ENCODE results near the gene RAB11FIP3.
"Not testable (repeated sequence)": the region's sequence is repeated elsewhere in the genome, so short reads cannot be mapped to it uniquely, and the experiment has no call there.

Gene RAB11FIP3

DNA sequence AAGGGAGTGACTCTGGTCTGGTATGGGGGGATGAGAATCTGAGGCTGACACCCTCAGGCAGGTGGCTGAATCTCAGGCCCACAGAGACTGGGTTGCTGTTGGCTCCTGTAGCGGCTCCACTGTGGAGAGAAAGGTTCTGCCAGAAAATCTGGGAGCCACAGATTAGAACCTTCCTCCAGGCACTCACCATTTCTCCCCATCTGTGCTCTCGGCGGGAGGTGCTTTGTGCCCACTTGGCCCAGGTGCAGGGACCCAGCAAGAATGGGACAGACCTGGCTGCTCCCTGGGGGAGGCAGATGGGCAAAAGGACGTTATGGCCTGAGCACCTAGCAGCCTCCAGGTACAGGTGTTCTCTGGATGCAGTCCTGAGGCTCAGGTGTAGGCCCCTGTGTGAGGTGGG is 20.1 kb downstream of the RAB11FIP3 start:
- H3K4me1 ChIP-seq (ENCODE audit: control insufficient read depth, insufficient read depth, low read length) = no peaks in the 10 kb centered on the region

DNA sequence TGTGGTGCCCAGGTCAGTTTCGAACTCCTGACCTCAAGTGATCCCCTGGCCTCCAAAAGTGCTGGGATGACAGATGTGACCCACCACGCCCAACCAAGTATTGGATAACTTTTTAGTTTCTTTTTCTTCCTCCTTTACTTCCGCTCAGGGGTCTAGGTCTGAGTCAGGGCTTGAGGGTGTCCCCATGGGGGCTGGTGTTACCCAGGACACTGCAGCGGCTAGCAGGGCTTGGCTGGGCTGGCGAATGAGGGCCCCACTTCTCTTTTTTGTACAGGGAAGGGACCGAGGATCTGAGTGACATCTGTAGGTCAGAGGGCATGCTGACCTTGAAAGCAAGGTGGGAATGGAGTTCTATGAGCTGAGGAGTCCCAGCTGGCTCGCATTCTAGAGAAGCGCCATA is 24.9 kb downstream of the RAB11FIP3 start:
- no peaks in the 10 kb centered on the region for H3K4me1 ChIP-seq (ENCODE audit: control insufficient read depth, insufficient read depth, low read length)
- no peaks in the 10 kb centered on the region for H3K36me3 ChIP-seq (ENCODE audit: control insufficient read depth, insufficient read depth, low read length)
- H3K4me3 ChIP-seq (ENCODE audit: low read length) = no peak overlapping the region
- H3K27ac ChIP-seq (ENCODE audit: low read depth, low read length) = no peak overlapping the region
- H3K27me3 ChIP-seq (ENCODE audit: control insufficient read depth, insufficient read depth, low read length) = no peaks in the 10 kb centered on the region
- no peak overlapping the region for H3K9ac ChIP-seq (ENCODE audit: low read length)

More for the DNA sequence above, 20.1 kb downstream of the RAB11FIP3 start:
- H3K4me3 ChIP-seq (ENCODE audit: low read length) = no peak overlapping the region
- no peaks in the 10 kb centered on the region for H3K27me3 ChIP-seq (ENCODE audit: control insufficient read depth, insufficient read depth, low read length)
- H3K9ac ChIP-seq (ENCODE audit: low read length) = no peak overlapping the region
- H3K27ac ChIP-seq (ENCODE audit: low read depth, low read length) = no peak overlapping the region
- no peaks in the 10 kb centered on the region for H3K36me3 ChIP-seq (ENCODE audit: control insufficient read depth, insufficient read depth, low read length)

DNA sequence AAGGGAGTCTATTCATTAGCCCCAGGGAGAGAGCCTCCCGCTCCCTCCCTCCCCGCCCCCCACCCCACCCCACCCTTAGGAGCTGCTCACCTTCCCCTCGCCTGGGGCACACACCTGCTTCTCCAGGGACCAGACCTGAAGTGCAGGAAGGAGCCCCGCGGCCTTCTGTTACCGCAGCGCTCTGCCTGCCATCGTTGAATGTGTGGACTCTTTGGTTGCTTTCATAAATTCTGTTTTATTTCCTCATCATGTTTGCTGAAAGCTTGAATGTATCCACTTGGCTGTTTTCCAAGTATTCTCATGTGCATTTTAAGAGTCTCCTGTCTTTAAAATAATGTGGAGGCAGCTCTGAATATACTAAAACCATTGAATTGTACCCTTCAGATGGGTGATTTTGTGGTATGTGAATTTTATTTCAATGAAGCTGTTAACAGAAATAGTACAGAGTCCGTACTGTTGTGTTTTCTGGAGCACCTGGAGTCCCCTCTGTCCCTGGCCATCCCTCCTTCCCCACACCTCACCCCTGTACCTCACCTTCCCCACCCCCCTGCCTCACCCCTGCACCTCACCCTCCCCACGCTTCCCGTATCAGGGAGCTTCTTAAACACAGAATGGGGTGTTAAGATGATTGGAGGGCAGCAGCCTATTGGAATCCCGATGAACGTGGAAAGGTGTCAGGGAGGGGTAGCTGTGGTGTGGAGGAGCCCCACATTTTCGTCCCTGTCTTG is 25.5 kb downstream of the RAB11FIP3 start:
- H3K9ac ChIP-seq (ENCODE audit: low read length) = no peak overlapping the region
- no peaks in the 10 kb centered on the region for H3K4me1 ChIP-seq (ENCODE audit: control insufficient read depth, insufficient read depth, low read length)
- no peaks in the 10 kb centered on the region for H3K27me3 ChIP-seq (ENCODE audit: control insufficient read depth, insufficient read depth, low read length)
- H3K4me3 ChIP-seq (ENCODE audit: low read length) = no peak overlapping the region
- H3K36me3 ChIP-seq (ENCODE audit: control insufficient read depth, insufficient read depth, low read length) = no peaks in the 10 kb centered on the region
- H3K27ac ChIP-seq (ENCODE audit: low read depth, low read length) = no peak overlapping the region

DNA sequence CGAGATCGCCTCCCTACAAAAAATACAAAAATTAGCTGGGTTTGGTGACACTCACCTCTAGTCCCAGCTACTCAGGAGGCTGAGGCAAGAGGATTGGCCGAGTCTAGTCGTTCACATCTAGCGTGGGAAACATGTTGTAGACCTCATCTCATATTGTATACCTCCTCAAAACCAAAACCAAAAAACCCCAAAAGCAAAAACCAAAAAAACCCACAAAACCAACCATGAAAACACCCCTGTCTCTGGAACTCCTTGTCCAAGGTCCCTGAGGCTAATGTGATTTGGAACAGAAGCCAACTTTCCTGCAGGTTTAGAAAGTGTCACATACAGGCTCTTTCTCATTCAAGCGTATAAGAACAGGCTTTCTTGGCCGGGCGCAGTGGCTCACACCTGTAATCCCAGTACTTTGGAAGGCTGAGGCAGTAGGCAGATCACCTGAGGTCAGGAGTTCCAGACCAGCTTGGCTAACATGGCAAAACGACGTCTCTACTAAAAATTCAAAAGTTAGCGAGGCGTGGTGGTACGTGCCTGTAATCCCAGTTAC is 29.0 kb downstream of the RAB11FIP3 start:
- H3K27ac ChIP-seq (ENCODE audit: low read depth, low read length) = no peak overlapping the region
- no peak overlapping the region for H3K9ac ChIP-seq (ENCODE audit: low read length)
- H3K4me1 ChIP-seq (ENCODE audit: control insufficient read depth, insufficient read depth, low read length) = peaks cover 4% of the 10 kb centered on the region
- H3K4me3 ChIP-seq (ENCODE audit: low read length) = no peak overlapping the region
- no peaks in the 10 kb centered on the region for H3K27me3 ChIP-seq (ENCODE audit: control insufficient read depth, insufficient read depth, low read length)
- no peaks in the 10 kb centered on the region for H3K36me3 ChIP-seq (ENCODE audit: control insufficient read depth, insufficient read depth, low read length)

DNA sequence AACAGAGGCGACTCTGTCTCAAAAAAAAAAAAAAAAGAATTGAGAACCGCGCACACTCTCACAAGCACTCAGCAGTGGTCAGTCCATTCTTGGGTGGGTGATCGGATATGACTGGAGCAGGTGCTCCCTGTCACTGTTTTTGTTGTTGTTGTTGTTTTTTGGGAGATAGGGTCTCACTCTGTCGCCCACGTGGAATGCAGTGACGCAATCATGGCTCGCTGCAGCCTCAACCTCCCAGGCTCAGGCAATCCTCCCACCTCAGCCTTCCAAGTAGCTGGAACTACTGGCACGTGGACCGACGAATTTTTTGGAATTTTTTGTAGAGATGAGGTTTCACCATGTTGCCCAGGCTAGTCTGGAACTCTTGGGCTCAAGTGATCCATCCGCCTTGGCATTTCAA is 30.0 kb downstream of the RAB11FIP3 start:
- no peaks in the 10 kb centered on the region for H3K27me3 ChIP-seq (ENCODE audit: control insufficient read depth, insufficient read depth, low read length)
- no peak overlapping the region for H3K27ac ChIP-seq (ENCODE audit: low read depth, low read length)
- no peaks in the 10 kb centered on the region for H3K36me3 ChIP-seq (ENCODE audit: control insufficient read depth, insufficient read depth, low read length)
- H3K4me1 ChIP-seq (ENCODE audit: control insufficient read depth, insufficient read depth, low read length) = peaks cover 4% of the 10 kb centered on the region
- no peak overlapping the region for H3K4me3 ChIP-seq (ENCODE audit: low read length)
- H3K9ac ChIP-seq (ENCODE audit: low read length) = no peak overlapping the region

DNA sequence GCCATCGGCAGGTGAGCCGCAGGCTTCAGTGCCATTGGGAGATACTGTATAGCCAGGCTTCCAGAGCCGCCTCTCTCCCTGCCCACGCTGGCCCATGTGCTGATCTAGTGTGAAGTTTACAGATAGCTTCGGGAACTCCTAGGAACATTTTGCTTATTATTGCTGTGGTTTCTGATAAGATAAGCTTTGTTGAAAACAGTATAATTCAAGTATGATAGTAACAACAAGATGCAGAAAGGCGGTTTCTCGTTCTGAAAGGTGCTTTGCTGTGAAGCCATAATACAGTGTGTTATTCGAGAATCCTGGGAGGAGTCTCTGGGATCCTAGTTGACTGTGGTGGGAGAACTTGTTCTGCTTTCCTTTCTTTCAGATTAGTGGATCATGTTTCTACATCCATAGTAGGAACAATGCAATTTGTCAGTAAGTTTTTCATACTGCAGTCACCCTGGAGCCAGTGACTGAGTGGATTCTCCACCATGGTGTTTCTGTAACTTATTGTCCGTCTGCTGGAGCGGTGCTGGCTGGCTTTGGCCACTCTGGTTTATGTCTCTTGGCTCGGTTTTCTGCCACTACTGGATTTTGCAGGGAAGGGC is 31.5 kb downstream of the RAB11FIP3 start:
- no peaks in the 10 kb centered on the region for H3K27me3 ChIP-seq (ENCODE audit: control insufficient read depth, insufficient read depth, low read length)
- peak overlapping the region; percentile 16 for H3K27ac ChIP-seq (ENCODE audit: low read depth, low read length)
- peaks cover 4% of the 10 kb centered on the region for H3K4me1 ChIP-seq (ENCODE audit: control insufficient read depth, insufficient read depth, low read length)
- H3K36me3 ChIP-seq (ENCODE audit: control insufficient read depth, insufficient read depth, low read length) = no peaks in the 10 kb centered on the region
- no peak overlapping the region for H3K4me3 ChIP-seq (ENCODE audit: low read length)
- no peak overlapping the region for H3K9ac ChIP-seq (ENCODE audit: low read length)

DNA sequence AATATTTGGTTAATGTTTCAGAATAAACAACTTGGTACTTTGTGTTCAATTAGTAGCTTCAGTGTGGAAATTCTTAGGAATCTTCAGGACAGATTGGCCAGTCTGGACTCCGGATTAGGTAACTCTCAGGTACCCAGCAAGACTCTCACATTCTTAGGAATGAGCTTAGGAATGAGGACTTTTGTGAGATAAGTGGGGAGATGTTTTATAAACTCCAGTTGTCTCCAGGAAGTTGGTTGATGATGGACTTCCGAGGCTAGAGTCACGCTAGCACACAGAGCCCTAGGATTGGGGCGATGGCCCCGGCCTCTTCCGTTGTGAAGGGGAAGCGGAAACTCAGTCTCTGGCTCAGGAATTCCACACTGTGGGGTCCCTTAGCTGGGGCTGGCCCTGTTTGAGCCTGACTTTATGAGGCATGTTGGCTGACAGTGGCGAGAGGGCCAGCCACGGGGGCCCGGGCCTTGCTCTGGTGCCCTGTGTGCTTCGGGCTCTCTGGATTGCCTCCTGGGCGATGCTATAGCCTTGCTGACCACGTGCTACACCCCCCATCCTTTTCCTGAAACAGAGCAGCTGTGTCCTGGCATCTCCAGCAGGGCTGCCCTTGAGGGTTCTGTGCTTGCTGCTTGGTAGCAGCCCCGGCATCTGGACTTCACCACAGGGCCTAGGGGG is 32.4 kb downstream of the RAB11FIP3 start:
- H3K27me3 ChIP-seq (ENCODE audit: control insufficient read depth, insufficient read depth, low read length) = no peaks in the 10 kb centered on the region
- no peak overlapping the region for H3K4me3 ChIP-seq (ENCODE audit: low read length)
- no peaks in the 10 kb centered on the region for H3K36me3 ChIP-seq (ENCODE audit: control insufficient read depth, insufficient read depth, low read length)
- H3K27ac ChIP-seq (ENCODE audit: low read depth, low read length) = no peak overlapping the region
- H3K9ac ChIP-seq (ENCODE audit: low read length) = no peak overlapping the region
- peaks cover 4% of the 10 kb centered on the region for H3K4me1 ChIP-seq (ENCODE audit: control insufficient read depth, insufficient read depth, low read length)

DNA sequence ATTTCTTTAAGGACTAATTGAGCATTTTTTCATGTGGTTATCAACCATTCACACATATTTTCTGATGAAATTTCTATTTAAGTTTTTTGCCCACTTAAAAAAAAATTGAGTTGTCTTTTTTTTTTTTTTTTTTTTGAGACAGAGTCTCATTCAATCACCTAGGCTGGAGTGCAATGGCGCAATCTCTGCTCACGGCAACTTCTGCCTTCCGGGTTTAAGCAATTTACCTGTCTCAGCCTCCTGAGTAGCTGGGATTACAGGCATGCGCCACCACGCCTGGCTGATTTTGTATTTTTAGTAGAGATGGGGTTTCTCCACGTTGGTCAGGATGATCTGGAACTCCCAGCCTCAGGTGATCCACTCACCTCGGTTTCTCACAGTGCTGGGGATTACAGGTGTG is 34.3 kb downstream of the RAB11FIP3 start:
- no peaks in the 10 kb centered on the region for H3K27me3 ChIP-seq (ENCODE audit: control insufficient read depth, insufficient read depth, low read length)
- H3K27ac ChIP-seq (ENCODE audit: low read depth, low read length) = no peak overlapping the region
- no peak overlapping the region for H3K4me3 ChIP-seq (ENCODE audit: low read length)
- no peak overlapping the region for H3K9ac ChIP-seq (ENCODE audit: low read length)
- H3K36me3 ChIP-seq (ENCODE audit: control insufficient read depth, insufficient read depth, low read length) = no peaks in the 10 kb centered on the region
- peaks cover 4% of the 10 kb centered on the region for H3K4me1 ChIP-seq (ENCODE audit: control insufficient read depth, insufficient read depth, low read length)

DNA sequence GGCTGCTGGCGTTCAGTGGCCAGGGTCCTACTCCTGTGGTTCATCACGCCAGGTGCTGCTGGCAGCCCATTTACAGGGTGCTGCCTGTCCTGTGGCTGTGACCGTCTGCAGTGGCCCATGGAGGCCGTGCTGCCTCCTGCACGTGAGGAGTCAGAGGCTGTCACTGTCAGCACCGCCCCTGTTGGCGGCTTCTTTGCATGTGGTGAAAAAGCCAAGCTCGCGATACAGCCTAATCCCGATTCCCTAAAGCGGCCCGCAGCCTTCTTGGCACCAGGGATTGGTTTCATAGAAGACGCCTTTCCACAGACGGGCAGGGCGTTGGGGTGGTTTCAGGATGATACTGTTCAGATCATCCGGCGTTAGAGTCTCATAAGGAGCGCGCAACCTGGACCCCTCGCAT is 35.3 kb downstream of the RAB11FIP3 start:
- Histone ChIP-seq H3K27me3 (ENCODE audit: control insufficient read depth, insufficient read depth, low read length) (no peaks in the 10 kb centered on the region), H3K36me3 (ENCODE audit: control insufficient read depth, insufficient read depth, low read length) (no peaks in the 10 kb centered on the region), H3K4me3 (ENCODE audit: low read length) (no peak overlapping the region), H3K4me1 (ENCODE audit: control insufficient read depth, insufficient read depth, low read length) (peaks cover 4% of the 10 kb centered on the region), H3K27ac (ENCODE audit: low read depth, low read length) (no peak overlapping the region), H3K9ac (ENCODE audit: low read length) (no peak overlapping the region)

DNA sequence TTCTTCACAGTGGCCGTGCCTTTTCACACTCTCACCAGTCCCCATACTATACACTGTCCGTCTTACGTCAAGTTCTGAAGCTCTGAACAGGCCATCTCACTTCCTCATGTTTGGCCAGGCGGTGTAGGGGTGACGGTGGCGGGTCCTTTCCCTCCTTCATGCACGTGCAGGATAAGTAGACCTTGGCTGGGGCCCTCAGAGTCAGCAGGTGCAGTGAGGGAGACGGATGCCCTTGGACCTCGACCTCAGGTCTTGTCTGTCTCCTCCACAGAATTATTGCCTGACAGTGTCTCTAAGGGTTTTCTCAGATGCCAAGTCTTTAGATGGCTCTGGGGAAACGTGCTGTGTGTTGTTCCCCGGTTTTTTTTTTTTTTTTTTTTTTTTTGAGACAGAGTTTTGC is 37.6 kb downstream of the RAB11FIP3 start:
- no peaks in the 10 kb centered on the region for H3K4me1 ChIP-seq (ENCODE audit: control insufficient read depth, insufficient read depth, low read length)
- H3K4me3 ChIP-seq (ENCODE audit: low read length) = no peak overlapping the region
- no peaks in the 10 kb centered on the region for H3K27me3 ChIP-seq (ENCODE audit: control insufficient read depth, insufficient read depth, low read length)
- no peaks in the 10 kb centered on the region for H3K36me3 ChIP-seq (ENCODE audit: control insufficient read depth, insufficient read depth, low read length)
- no peak overlapping the region for H3K9ac ChIP-seq (ENCODE audit: low read length)
- no peak overlapping the region for H3K27ac ChIP-seq (ENCODE audit: low read depth, low read length)

DNA sequence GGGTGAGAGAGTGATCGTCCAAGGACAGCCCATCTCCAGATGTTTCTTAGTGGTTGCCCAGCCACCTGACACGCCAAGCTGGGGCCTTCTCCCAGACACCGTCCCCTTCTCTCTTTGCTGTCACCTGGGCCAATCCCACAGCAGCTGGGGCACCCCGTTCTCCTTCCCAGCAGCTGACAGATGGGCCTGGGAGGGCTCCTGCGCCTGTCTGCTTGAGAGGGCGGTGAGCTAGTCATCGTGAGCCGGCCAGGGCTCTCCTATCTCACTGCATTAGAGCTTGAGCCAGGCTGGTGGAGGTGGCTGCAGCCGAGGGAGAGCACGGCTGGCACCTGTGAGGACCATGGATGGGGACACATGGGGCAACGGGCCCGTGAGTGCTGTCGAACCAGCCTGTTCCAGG is 41.2 kb downstream of the RAB11FIP3 start:
- Histone ChIP-seq H3K36me3 (ENCODE audit: control insufficient read depth, insufficient read depth, low read length) (no peaks in the 10 kb centered on the region), H3K4me3 (ENCODE audit: low read length) (no peak overlapping the region), H3K4me1 (ENCODE audit: control insufficient read depth, insufficient read depth, low read length) (no peaks in the 10 kb centered on the region), H3K9ac (ENCODE audit: low read length) (no peak overlapping the region), H3K27ac (ENCODE audit: low read depth, low read length) (no peak overlapping the region), H3K27me3 (ENCODE audit: control insufficient read depth, insufficient read depth, low read length) (no peaks in the 10 kb centered on the region)

DNA sequence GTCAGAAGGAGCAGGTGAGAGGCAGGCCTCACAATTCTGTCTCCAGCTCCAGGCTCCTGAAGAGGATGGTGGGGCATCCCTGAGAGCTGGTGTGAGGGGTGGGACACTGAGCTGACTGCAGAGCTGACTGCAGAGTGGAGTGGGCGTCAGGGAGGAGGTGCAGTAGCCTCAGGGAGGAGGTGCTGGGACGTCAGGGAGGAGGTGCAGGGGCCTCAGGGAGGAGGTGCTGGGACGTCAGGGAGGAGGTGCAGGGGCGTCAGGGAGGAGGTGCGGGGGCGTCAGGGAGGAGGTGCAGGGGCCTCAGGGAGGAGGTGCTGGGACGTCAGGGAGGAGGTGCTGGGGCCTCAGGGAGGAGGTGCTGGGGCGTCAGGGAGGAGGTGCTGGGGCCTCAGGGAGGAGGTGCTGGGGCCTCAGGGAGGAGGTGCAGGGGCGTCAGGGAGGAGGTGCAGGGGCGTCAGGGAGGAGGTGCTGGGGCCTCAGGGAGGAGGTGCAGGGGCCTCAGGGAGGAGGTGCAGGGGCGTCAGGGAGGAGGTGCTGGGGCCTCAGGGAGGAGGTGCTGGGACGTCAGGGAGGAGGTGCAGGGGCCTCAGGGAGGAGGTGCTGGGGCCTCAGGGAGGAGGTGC is 41.9 kb downstream of the RAB11FIP3 start:
- not testable (repeated sequence) for H3K27ac ChIP-seq (ENCODE audit: low read depth, low read length); H3K9ac ChIP-seq (ENCODE audit: low read length); H3K4me1 ChIP-seq (ENCODE audit: control insufficient read depth, insufficient read depth, low read length)

More for the DNA sequence above, 41.9 kb downstream of the RAB11FIP3 start:
- not testable (repeated sequence) for H3K27me3 ChIP-seq (ENCODE audit: control insufficient read depth, insufficient read depth, low read length); H3K4me3 ChIP-seq (ENCODE audit: low read length); H3K36me3 ChIP-seq (ENCODE audit: control insufficient read depth, insufficient read depth, low read length)
